ACC112 (cell line): ENCODE data around the gene PROX1.

Experiments used
- H2AFZ ChIP-seq: fragments of 200-600 bp; sonication (generic); one replicate; pipeline ENCODE4 v1.6.0; 2017; ENCODE audit warnings: antibody characterized with exemption, low read length; ENCODE audit not compliant: unreplicated experiment
- H3K27ac ChIP-seq: fragments of 200-600 bp; sonication (generic); 2 replicates; pipeline ENCODE4 v1.5.1; 2014; ENCODE audit warnings: low read depth, mild to moderate bottlenecking, antibody characterized with exemption, low read length, moderate library complexity
- H3K27me3 ChIP-seq: fragments of 200-600 bp; sonication (generic); 2 replicates; pipeline ENCODE4 v1.6.1; 2014; ENCODE audit warnings: mild to moderate bottlenecking, antibody characterized with exemption, low read length, moderate library complexity, mixed read lengths; ENCODE audit not compliant: insufficient read depth
- H3K36me3 ChIP-seq: fragments of 200-600 bp; sonication (generic); 2 replicates; pipeline ENCODE4 v1.6.1; 2016; ENCODE audit warnings: mild to moderate bottlenecking, antibody characterized with exemption, low read length, moderate library complexity, mixed read lengths; ENCODE audit not compliant: insufficient read depth
- H3K4me1 ChIP-seq: fragments of 200-600 bp; sonication (generic); one replicate; pipeline ENCODE4 v1.6.1; 2016; ENCODE audit warnings: low read length, mixed read lengths; ENCODE audit not compliant: insufficient read depth, unreplicated experiment, control insufficient read depth
- H3K4me3 ChIP-seq: fragments of 200-600 bp; sonication (generic); 2 replicates; pipeline ENCODE4 v1.5.1; 2014; ENCODE audit warnings: mild to moderate bottlenecking, low read depth, low read length
- H3K79me2 ChIP-seq: fragments of 200-600 bp; sonication (generic); one replicate; pipeline ENCODE4 v1.6.0; 2016; ENCODE audit warnings: low read length; ENCODE audit not compliant: control insufficient read depth, unreplicated experiment, insufficient read depth

Gene PROX1

GRCh38 chr1:213979751-213980586 lies 7.8 kb upstream of the PROX1 start:
- Histone ChIP-seq H3K27me3 (peaks cover 74% of the 10 kb centered on the region), H3K27ac (no peak overlapping the region), H3K4me1 (no peaks in the 10 kb centered on the region), H2AFZ (no peak overlapping the region), H3K36me3 (no peaks in the 10 kb centered on the region), H3K79me2 (no peaks in the 10 kb centered on the region), H3K4me3 (no peak overlapping the region)

DNA sequence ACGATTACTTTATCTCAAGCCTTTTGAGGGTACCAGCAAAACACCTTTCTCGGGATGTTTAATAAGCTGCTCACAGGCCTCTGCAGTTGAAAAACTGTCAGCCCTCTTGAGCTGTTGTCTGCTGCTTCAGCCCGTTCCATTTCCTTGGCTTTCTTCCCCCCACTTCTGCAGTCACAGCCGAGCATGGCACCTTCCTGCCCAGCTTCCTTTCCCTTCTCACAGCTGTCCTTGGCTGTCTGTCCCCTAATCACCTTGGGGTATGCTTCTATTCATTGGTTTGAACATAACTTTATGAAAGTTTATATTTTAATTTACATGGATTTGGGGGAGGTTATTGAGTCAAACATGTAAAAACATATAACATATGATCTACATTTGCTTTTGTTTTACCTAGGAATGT lies 6.9 kb upstream of the PROX1 start:
- no peaks in the 10 kb centered on the region for H3K4me1 ChIP-seq

DNA sequence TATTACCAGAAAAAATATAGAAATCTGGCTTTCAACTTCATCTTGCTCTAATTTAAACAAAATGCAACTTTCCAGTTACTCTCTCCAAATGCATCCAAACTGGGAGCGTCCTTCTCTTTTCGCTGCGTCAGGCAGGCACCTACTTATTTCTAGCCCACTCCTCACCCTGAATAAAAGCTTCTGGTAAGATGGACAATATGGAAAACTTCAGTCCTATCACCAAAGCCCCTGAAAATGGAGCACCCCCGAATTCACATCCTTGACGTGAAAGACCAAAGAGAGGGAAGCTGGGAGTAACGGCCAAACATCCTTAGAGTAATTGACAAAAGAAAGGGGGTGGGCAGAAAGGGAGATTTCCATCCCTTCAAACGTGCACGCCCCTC lies 5.5 kb upstream of the PROX1 start:
- Histone ChIP-seq H3K4me1 (no peaks in the 10 kb centered on the region), H2AFZ (no peak overlapping the region), H3K4me3 (no peak overlapping the region), H3K79me2 (no peaks in the 10 kb centered on the region), H3K27ac (no peak overlapping the region), H3K27me3 (peaks cover 93% of the 10 kb centered on the region), H3K36me3 (no peaks in the 10 kb centered on the region)

More for the DNA sequence above, 6.9 kb upstream of the PROX1 start:
- Histone ChIP-seq H3K79me2 (no peaks in the 10 kb centered on the region), H2AFZ (no peak overlapping the region), H3K27me3 (peaks cover 83% of the 10 kb centered on the region), H3K27ac (no peak overlapping the region), H3K36me3 (no peaks in the 10 kb centered on the region), H3K4me3 (no peak overlapping the region)

- Histone ChIP-seq H3K27me3 (peaks cover 91% of the 10 kb centered on the region), H3K36me3 (no peaks in the 10 kb centered on the region), H3K79me2 (no peaks in the 10 kb centered on the region), H3K27ac (no peak overlapping the region), H3K4me1 (no peaks in the 10 kb centered on the region), H3K4me3 (peak overlapping the region; percentile 16; the same call in 1 of the 2 replicates), H2AFZ (no peak overlapping the region)
These were observed 4.9 kb upstream of the PROX1 start for GRCh38 chr1:213982672-213983492.

- no peak overlapping the region for H2AFZ ChIP-seq
- H3K36me3 ChIP-seq: no peaks in the 10 kb centered on the region
- peaks cover 90% of the 10 kb centered on the region for H3K27me3 ChIP-seq
- no peaks in the 10 kb centered on the region for H3K79me2 ChIP-seq
- H3K4me3 ChIP-seq: peak overlapping the region; percentile 16; the same call in 1 of the 2 replicates
- no peak overlapping the region for H3K27ac ChIP-seq
- no peaks in the 10 kb centered on the region for H3K4me1 ChIP-seq
These were observed 4.0 kb upstream of the PROX1 start for GRCh38 chr1:213983493-213984386.

- H3K4me3 ChIP-seq: no peak overlapping the region
- no peak overlapping the region for H2AFZ ChIP-seq
- H3K27me3 ChIP-seq: peaks cover 90% of the 10 kb centered on the region
- no peak overlapping the region for H3K27ac ChIP-seq
- H3K36me3 ChIP-seq: no peaks in the 10 kb centered on the region
- H3K79me2 ChIP-seq: no peaks in the 10 kb centered on the region
- H3K4me1 ChIP-seq: no peaks in the 10 kb centered on the region
These were observed 3.2 kb upstream of the PROX1 start for GRCh38 chr1:213984387-213985208.

- Histone ChIP-seq H2AFZ (no peak overlapping the region), H3K27ac (no peak overlapping the region), H3K36me3 (no peaks in the 10 kb centered on the region), H3K4me3 (no peak overlapping the region), H3K4me1 (no peaks in the 10 kb centered on the region), H3K79me2 (no peaks in the 10 kb centered on the region), H3K27me3 (peaks cover 92% of the 10 kb centered on the region)
These were observed 2.4 kb upstream of the PROX1 start for GRCh38 chr1:213985209-213986019.

- Histone ChIP-seq H2AFZ (no peak overlapping the region), H3K27me3 (peaks cover 94% of the 10 kb centered on the region), H3K4me1 (no peaks in the 10 kb centered on the region), H3K27ac (no peak overlapping the region), H3K36me3 (no peaks in the 10 kb centered on the region), H3K4me3 (0 out of 2 replicates have a peak overlapping the region, but pooled peaks have one; percentile 75), H3K79me2 (no peaks in the 10 kb centered on the region)
These were observed 1.5 kb upstream of the PROX1 start for GRCh38 chr1:213986020-213986924.

- Histone ChIP-seq H2AFZ (no peak overlapping the region), H3K4me3 (peak overlapping the region; percentile 75), H3K79me2 (no peaks in the 10 kb centered on the region), H3K27ac (no peak overlapping the region), H3K4me1 (no peaks in the 10 kb centered on the region), H3K36me3 (no peaks in the 10 kb centered on the region), H3K27me3 (peaks cover 94% of the 10 kb centered on the region)
These were observed 885 bp upstream of the PROX1 start for GRCh38 chr1:213986925-213987250.
